Dedifferentiated amniotic fluid mesenchymal stem cell (primary cell): ENCODE data around the gene CPTP.
A peak's percentile ranks its signal among the peaks of the same experiment; 100 is the strongest.

Experiments
- DNase-seq: peaks from one replicate; pipeline ENCODE4 v3.0.0-alpha.2; 2016; ENCODE audit errors: extremely low spot score

The CPTP gene

DNA sequence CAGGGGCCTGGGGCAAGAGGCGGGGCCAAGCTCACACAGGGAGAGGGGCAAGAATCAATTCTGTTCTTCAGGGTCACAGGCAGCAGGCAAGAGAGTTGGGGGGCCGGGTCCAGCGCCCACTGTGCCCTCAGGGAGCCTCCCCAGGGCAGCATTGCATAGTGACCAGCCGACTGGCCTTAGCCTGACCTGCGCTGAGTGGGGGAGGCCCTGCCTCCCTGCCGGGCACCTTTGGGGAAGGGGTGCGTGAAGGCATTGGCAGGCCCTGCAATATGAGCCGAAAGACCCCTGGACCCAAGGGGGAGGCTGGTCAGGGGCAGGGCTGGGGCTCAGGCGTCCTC is 32.2 kb upstream of the CPTP start:
- DNase-seq, result no peak

DNA sequence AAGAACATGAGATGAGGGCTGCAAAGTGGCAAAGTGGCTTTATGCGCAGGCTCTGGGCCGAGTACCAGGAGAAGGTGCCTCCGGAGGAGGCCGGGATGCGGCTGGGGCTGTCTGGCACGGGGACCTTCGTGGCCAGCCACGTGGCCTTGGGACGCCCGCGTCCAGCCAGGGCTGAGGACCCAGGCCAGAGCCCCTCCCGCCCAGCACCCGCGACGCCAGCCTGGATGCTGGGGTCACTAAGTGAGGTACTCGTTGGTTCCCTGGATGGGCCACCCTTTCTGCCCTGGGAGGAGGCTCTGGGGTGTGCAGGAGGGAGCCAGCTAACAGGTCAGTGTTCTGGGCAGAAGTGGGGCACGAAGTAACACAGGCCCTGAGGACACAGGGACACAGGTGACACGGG is 31.8 kb upstream of the CPTP start:
- no peak for DNase-seq

DNA sequence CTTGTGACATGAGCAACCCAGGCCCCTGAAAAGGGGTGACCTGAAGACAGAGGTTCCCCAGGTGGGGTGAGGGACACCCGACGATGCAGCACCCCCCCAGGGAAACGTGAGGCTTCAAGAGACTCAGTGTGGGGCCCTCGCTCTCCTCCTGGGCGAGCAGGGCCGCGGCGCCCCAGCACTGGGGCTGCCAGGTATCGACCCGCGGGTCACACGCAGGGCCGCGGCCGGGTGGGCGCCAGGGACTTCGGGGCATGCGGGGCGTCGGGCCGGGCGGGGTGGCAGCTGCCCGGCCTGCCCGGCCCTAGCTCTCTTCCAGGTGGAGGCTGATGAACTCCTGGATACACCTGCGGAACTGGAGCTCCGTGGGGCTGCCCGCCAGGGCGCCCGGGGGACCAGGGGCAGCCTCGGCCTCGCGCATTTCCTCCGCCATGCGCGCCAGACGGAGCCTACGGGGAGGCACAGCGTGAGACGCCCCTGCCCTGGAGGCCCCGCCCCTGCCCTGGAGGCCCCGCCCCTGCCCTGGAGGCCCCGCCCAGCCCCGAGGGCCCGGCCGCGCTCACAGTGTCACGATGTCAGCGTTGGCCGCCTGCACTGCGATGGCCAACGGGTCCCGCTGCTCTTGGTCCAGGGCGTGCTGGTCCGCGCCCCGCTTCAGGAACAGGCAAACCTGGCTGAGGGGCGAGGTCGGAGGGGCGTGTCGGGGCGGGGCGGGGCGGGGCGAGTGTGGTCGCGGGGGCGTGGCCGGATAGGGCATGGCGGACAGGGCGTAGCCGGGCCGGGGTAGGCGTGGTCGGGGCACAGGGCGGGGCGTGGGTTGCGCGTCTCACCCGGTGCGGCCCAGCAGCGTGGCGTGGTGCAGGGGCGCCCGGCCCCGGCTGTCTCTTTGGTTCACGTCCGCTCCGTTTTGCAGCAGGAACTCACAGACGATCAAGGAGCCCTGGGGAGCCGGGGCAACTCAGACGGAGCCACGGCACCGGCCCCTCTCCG is 31.0 kb upstream of the CPTP start:
- no peak for DNase-seq

DNA sequence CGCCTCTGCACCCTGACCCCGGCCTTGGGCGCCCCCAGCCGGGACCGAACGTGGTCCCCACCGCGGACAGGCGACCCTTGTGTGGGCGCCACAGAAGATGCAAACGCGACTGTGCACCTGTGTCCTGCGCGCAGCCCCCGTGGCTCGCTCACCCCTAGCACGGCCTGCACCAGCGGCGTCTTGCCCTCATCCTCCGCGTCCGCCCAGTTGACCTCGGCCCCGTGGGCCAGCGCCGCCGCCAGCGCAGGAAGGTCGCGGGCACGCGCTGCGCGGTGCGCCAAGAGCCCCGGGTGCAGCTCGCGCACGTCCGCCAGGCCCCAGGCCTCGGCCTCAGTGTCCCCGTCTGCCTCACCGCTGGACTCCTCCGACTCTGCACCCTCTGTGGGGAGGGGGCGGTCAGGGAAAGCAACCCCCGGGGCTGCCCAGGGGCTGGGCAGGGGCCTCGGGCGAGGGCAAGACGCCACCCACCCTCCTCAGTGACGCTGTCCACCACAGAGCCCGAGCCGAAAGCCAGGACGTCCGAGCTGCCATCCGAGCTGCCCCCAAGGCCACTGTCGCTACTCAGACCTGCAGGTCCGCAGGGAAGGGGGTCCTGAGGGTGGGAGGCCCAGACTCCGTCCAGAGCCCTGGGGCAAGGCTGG is 30.2 kb upstream of the CPTP start:
- DNase-seq, result no peak

DNA sequence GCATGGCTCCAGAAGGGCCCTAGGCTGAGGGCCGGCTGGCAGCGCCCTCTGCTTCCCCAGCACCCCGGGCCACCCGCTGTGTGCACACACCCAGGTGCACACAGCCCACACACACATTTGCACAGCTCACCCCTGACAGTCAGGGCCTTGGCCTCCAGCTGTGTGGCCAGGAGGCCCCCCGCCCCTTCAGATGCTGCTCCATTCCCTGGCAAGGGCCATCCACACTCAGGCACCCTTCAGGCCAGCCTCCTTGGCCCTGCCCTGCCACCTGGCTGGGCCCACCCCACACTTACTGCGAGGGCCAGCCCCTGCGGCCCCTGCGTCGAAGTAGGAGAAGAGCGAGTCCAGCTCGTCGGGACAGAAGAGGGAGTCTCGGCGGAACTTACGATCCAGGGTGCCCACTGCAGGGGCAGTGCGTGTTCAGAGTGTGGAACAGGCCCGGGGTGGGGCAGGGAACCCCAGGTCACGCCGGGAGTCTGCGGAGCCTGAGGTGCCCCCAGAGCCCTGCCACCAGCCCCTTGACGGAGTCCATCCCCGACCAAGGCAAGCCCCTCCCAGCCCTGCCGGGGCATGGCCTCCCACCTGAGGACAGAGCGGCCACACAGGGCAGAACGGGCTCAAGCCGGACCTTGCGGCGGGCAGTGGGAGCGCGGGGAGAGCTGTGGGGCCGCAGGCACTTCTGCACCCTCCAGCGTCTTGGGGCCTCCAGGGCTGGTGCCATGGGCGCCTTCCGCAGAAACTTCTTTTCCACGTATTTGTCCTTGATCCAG is 29.3 kb upstream of the CPTP start:
- DNase-seq, result no peak

DNA sequence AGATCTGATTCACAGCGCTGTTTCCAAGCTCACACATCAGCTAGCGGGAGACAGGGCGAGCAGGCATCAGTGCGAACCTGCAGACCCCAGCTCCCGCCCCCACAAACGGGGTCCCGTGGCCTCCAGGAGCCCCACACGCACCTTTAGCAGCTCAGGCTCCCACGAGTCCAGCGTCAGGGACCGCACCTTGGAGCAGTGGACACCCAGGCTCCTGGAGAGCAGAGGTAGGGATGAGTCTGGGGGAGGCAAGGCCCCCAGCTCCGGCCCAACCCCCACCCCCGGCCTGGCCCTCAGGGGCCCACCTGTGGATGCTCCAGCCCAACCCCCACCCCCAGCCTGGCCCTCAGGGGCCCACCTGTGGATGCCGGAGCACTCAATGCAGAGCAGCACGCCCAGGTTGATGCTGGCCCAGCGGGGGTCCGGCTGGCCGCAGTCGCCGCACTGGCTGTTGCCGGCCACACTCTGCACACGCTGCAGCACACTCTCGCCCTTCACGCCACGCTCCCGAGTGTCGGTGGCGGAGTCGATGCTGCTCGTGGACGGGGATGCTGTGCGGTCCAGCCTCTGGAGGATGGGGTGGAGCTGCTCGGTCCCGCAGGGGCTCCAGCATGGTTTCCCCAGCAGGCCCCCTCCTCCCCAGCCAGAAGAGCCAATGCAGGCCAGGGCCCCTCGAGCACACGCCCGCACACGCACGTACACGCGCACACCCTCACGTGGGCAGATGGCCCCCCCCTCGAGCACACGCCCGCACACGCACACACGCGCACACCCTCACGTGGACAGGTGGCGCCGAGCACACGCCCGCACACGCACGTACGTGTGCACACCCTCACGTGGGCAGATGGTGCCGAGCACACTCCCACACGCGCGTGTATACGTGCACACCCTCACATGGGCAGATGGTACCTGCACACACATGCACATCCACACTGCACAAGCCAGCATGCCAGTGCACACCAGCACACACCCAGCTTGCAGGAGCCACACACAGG is 28.2 kb upstream of the CPTP start:
- DNase-seq, result no peak

DNA sequence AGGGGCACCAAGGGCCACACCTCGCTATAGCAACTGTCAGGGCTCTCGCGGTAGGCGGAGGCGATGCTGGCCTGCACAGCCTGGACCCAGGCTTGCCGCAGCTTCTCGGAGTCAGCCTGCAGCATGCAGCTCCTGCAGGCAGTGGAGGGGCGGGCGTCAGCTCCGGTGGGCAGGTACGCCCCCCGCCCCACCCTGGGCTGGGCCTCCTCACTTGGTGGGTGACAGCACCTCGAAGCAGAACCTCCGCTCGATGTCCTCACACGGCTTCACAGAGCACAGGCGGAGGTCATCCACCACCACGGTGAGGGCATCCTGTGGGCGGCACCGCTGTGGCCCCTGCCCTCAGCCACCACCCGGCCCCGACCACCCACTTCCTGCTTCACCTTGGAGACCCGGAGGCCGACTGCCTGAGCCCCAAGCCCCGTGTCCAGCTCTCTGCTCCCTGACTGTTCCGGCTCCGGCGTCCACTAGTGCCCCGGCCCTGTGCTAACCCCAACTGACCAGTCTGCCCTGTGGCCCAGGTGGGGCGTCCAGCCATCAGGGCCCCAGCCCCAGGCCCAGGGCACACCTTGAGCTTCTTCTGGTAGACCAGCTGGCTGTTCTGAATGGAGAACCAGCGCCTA is 26.7 kb upstream of the CPTP start:
- no peak for DNase-seq

DNA sequence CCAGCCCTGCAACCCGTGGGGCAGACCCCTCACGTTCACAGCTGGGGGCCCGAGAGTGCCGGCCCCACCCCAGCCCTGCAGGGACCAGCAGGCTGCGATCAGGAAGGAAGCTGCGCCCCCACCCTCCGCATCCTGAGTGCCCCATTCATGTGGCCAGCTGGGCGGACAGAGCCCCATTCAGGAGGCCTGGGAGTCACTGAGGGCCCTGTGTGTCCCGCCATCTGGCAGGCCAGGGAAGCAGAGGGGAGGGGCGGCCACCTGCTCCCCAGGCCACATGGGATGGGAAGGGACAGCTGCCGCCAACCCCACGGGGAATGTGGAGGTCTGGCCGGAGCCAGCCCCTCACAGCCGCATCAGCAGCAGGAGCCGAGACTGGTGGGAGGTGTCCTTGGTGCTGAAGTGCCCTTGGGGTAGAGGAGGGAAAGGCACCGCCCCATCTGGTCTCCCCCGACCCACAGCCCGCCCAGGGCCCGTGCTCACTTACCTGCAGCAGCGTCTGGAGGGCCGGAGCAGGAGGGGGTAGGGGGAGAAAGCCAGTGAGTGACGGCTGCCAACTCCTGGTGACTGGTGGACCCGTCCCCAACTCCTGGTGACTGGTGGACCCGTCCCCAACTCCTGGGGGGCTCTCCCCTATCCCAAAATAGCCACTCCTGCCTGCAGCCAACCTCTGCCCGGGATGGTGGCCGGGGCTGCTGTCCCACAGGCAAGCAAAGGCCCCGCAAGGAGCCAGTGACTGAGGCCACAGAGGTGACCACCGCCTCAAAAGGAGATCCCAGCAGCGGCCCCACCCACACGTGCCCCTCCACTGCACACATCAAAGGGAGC is 25.5 kb upstream of the CPTP start:
- DNase-seq, result no peak

DNA sequence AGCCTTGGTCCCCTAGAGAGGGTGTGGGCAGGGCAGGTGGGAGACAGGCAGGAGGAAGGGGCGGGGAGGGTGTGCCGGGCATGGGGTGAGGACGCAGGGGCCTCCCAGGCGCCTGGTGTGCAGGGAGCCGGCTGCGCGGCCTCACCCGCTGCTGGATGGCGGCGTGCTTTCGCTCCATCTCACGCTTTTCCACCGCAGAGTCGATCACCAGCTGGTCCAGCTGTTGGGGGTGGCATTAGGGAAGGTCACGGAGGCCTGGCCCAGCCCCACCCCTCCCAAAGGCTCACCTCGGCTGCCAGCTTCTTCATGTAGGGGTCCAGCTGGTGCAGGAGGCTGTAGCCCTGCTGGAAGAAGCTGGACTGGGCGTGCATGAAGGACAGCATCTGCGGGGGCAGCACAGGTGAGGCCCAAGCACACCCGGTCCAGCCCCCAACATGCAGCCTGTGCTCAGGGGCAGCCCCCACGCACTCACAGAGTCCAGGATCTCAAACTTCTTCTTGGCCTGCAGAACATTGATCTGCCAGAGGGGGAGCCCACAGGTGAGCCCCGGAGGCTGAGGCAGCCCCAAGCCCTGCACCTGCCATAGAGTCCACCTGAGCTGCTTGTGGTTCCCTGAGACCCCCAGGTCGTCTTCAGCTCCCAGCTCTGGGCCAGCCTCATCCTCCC is 24.8 kb upstream of the CPTP start:
- no peak for DNase-seq

DNA sequence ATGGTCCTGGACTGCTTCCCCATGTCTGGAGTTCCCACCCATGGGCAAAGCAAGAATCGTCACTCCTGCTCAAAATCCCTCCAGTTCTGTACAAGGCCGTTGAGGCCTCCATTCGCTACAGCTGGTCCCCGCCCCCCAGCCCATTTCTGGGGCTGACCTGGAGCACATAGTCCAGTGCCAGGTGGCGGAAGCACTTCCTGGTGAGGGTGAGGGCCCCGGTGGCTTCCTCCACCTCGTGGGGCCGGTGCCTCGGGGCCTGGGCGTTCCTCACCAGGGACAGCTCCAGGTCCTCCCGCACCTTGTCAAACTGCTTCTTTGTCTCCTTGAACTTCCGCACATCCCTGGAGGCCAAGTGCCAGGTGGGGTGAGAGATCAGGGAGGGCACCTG is 24.3 kb upstream of the CPTP start:
- DNase-seq, result no peak

DNA sequence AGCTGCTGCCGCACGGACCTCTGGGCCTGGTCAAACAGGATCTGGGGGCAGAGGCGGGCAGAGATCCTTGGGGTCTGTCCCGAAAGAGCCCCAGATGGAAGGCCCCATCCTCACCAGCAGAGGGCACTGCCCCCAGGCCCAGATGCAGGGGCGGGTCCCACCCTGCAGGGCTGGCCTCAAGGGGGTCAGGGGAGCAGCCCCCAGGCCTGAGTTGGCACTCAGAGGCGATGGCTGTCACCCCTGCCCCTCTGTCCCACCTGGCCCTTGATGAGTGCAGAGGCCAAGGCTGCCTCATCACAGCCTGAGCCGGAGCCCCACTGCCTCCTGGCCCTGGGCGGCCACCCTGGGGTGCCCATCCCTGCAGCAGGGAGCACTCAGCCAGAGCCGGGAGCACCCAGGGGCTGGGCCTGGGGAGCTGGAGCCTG is 22.6 kb upstream of the CPTP start:
- no peak for DNase-seq

DNA sequence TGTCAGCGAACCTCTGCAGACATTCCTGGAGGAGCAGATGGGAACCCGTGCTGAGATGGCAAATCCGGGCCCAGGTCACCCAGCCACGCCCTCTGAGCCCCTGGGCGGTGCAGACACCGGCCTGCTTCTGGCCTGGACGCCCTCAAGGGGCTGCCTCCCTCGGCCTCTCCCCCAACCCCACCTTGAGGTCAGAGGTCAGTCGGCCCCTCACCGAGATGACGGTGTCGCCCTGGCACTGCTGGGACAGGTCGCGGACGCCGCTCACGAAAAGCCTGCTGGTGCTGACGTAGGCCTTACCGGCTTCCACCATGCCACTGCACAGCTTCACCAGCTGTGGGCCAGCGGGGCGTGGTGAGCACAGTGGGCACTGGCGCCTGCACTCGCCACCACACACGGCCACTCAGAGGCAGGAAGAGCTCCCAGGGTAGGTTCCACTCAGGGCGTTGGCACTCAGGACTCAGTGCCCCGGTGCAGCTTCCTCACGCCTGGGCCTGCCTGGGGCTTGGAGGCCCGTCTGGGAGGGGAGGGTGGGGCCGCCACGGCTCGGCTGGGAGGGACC is 21.6 kb upstream of the CPTP start:
- DNase-seq, result no peak

DNA sequence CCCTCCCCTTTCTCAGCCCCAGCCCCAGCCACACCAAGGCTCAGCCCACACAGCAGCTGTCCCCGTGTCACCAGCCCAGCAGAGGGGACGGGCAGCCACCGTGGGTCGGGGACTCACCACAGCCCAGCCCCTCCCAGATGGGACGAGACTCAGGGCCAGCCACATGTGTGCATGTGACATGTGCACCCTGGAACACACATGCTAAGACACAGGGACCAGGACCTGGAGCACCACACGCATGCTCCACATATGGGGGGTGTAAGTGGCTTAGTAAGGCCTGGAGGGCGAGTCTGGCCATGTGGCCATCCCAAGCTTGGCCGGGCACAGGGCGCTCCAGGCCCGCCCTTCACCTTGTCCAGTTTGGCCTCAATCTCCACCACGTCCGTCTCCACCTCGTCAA is 20.9 kb upstream of the CPTP start:
- DNase-seq, result no peak

DNA sequence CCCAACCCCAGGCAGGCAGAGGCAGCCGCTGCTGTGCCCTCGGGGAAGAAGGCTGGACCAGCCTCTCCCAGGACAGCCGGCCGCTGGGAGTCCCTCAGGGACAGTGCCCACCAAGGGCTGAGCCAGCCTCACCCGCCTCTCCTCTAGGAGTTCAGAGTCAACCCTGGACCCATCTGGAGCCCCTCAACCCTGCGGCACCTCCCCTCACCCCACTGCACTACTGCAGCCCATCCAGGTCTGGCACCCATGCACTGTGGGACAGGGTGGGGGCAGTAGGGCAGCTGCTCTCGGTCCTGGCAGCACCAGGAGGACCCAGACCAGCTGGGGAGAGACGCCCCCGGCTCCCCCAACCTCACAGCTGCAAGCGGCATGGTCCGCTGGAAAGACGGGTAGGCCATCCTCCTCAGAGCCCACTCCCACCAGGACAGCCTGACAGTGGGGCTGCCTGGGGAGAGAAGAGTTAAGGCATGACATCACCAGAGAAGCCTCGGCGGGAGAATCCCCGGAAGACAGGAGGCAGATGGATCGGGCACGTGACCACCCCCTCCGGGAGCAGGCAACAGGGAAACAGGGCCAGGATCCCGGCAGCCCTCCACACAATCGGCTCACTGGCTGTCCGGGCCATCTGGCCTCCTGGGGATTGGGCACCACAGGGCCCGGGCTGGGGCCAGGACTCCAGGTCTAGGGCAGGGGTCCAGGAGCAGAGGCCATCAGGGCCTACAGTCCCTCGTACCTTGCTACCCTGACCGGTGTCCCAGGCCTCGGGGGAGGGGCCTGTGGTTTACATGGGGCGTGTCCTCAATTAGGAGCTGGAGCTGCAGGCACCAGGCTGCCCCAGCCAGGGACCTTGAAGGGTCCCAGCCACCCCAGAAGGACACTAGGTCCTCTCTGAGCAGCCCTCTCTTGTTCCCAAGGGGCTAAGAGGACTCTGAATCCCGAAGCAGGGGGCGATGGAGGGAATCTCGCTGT is 20.0 kb upstream of the CPTP start:
- peak; percentile 45 for DNase-seq

DNA sequence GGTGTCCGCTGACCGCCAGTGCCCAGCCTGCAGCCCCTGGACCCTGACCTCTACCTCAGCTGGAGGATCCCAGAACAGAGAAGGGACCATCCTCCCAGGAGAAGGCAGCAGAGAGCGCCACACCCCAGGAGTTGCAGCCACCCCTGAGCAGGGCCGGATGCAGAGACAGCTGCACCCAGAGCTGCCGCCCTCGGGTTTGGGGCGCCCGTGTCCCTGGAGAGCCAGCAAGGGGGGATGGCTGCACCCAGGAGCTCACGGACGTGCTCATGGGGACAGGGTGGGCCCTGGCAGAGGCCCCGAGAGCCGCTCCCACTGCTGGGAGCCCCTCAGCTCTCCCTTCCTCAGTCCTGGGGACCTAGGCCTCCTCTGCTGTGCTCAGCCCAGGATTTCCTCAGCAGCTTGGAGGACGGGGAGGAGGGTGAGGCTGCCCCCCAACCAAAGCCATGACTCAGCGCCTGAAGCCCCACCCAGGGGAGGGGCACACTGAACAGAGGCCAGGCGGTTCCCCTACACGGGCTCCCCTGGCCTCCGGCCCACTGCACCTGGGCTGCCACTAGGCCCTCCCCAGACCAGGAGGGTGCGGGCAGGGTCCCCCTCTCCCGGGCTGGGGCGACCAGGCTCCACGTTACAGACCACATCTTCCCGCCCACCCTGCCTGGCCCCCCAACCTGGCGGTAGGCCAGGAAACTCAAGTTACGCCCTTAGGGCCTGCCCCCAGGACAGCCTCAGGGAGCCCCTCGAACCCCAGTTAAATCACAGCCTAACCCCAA is 19.1 kb upstream of the CPTP start:
- peak; percentile 54 for DNase-seq

DNA sequence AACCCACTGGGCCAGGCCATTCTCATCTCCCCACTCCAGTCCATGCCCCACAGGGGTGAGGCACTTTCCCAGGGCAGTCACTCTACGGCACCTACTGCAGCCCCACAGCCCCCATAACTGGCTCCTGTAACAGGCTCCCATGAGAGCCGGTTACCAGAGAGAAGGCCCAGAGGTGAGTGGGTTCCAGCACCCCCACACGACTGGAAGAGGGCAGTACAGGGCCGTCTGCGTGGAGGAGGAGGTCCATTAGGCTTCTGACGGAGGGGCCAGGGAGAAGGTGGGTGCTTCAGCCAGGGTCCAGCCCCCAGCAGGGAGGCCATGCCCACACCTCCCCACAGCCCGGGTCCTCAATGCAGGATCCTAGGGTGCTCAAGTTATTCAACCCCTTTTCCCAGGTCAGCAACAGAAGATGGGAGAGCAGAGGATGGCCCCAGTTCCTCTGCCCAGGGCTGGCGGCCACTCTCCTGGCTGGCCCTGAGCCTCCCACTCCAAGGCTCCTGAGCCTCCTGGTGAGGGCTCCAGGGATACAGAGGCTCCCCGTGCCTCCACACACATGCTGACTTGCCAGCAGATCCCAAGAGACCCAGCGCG is 18.4 kb upstream of the CPTP start:
- no peak for DNase-seq
